ENCODE data around the gene FDX1. TPM values are rescaled to one million over a fixed set of nuclear protein-coding genes. Genes with fewer than 3 reads are reported as not detected.

The FDX1 gene
- total RNA-seq, 4 donors from 2014 or later = 10.7 to 20.9 (median 11.9) TPM

DNA sequence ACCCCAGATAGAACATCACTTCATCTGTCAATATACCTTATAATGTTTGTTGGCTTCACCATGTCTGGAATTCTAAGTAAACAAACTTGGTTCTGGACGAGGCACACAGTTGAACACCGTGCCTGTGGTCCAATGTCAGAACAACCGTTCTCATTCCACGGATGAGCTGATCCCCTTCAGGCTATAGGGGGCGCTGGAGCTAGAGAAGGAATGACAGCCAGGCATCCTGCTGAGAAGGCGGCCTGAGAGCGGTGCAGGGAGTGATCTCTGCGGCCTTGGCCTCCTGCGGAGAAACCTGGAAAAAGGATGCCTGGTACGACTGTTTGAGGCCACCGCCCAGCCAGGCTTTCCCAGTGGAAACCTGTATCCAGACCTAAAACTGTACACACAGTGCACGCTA is 48.7 kb downstream of the FDX1 start:
- TF ChIP-seq, protein P1, sequence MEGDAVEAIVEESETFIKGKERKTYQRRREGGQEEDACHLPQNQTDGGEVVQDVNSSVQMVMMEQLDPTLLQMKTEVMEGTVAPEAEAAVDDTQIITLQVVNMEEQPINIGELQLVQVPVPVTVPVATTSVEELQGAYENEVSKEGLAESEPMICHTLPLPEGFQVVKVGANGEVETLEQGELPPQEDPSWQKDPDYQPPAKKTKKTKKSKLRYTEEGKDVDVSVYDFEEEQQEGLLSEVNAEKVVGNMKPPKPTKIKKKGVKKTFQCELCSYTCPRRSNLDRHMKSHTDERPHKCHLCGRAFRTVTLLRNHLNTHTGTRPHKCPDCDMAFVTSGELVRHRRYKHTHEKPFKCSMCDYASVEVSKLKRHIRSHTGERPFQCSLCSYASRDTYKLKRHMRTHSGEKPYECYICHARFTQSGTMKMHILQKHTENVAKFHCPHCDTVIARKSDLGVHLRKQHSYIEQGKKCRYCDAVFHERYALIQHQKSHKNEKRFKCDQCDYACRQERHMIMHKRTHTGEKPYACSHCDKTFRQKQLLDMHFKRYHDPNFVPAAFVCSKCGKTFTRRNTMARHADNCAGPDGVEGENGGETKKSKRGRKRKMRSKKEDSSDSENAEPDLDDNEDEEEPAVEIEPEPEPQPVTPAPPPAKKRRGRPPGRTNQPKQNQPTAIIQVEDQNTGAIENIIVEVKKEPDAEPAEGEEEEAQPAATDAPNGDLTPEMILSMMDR (IDR thresholded peaks at IDR 0.05) = no peak
- ATAC-seq (ENCODE audit: low FRiP score) = no peak
- no peak for DNase-seq (ENCODE audit: low spot score)

- DNase-seq (ENCODE audit: low spot score) = no peak
- peak; percentile 79 for ATAC-seq (ENCODE audit: low FRiP score)
- TF ChIP-seq, protein P1 (IDR thresholded peaks at IDR 0.05) = no peak
These were observed 49.7 kb downstream of the FDX1 start for GRCh38 chr11:110479108-110480101.

DNA sequence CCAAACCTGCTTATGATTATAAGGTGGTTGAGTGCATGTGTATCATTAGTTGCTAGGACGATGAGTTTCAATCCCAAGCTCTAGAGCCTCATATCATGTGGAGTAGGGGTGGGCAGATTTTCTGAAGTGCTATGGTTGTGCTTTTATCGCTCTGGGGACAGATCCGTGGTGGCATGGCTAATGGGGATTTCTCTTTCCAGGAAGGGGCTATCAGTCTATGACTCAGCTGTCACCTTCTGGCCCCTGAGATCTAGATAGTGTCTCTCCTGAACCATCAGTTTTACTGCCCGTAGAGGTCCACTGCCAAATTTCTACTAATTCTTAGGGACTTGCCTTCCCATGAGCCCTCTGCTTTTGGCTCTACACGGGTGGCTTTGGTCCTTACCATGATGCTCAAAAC is 51.8 kb downstream of the FDX1 start:
- no peak for ATAC-seq (ENCODE audit: low FRiP score)
- no peak for DNase-seq (ENCODE audit: low spot score)
- TF ChIP-seq, protein P1 (IDR thresholded peaks at IDR 0.05) = no peak

DNA sequence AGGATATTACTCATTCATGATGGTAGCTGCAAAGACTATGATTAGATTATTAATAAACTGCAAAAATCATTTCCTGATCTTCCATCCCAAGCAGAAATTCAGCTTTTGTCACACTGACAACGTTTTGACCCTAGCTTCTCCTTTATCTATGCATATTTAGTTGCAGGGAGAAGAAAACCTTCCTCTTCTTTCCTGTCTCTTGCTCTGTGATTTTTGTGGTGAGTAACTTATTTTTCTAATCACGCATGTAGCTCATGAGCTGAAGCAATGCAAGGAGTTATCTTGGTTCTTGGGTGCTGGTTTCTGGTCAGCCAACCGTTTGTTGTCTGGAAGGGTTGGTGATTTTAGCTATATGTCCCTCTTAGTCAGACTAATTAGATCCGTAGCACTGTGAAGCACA is 56.4 kb downstream of the FDX1 start:
- DNase-seq (ENCODE audit: low spot score) = no peak
- ATAC-seq (ENCODE audit: low FRiP score) = no peak
- TF ChIP-seq, protein P1 (IDR thresholded peaks at IDR 0.05) = no peak

DNA sequence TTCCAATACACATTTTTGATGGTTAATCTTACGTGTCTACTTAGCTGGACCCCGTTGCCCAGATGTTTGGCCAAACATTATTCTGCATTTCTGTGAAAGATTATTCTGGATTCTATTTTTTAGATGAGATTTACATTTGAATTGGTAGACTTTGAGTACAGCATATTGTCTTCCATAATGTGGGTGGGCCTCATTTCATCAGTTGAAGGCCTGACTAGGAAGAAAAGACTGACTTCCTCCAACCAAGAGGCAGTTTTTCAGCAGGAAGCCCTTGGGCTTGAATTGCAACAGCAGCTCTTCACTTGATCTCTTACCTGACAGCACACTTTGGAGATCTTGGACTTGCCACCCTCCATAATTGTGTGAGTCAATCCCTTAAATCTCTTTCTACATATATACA is 58.7 kb downstream of the FDX1 start:
- ATAC-seq (ENCODE audit: low FRiP score) (no peak), DNase-seq (ENCODE audit: low spot score) (no peak)
- TF ChIP-seq, protein P1 (IDR thresholded peaks at IDR 0.05) = no peak

DNA sequence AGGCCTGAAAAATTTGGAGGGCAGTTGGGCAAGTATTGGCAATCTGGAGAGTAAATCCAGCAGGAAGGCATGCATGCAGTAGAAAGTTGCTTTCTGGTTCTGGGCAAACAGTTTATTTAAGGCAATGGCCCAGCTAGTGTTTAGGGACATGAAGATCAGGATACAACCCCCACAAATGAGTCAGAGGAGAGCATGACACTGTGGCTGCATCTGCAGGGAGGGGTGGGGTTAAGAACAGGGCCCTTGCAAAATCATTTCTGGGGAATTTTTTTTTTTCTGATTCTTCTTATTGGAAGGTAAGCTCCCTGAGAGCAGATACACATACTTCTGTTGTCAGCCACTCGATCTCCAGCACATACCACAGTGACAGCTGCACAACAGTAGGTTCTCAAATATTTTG is 61.1 kb downstream of the FDX1 start:
- ATAC-seq (ENCODE audit: low FRiP score) = peak; percentile 46

More for the DNA sequence above, 61.1 kb downstream of the FDX1 start:
- no peak for DNase-seq (ENCODE audit: low spot score)
- TF ChIP-seq, protein P1 (IDR thresholded peaks at IDR 0.05) = no peak

Measured in omental fat pad (tissue), 4 donors.